NCI-H2029 treated with DMSO at 0.1 percent for 48 hours (cell line): ENCODE data around the gene DTD2.

ENCODE experiments used
- DNase-seq: peaks from one replicate; lab custom pipeline; 2025; lab: John Stamatoyannopoulos, UW

The DTD2 gene

DNA sequence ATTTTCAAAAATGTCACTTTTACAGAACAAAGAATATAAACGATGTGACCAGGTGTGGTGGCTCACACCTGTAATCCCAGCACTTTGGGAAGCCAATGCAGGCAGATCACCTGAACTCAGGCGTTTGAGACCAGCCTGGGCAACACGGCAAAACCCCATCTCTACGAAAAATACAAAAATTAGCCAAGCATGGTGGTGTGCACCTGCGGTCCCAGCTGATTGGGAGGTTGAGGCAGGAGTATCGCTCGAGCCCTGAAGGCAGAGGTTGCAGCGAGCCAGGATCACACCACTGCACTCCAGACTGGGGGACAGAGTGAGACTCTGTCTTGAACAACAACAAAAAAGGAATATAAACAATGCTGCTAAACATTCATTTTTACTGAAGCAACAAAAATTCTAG is 52.2 kb downstream of the DTD2 start:
- DNase-seq: no peak

DNA sequence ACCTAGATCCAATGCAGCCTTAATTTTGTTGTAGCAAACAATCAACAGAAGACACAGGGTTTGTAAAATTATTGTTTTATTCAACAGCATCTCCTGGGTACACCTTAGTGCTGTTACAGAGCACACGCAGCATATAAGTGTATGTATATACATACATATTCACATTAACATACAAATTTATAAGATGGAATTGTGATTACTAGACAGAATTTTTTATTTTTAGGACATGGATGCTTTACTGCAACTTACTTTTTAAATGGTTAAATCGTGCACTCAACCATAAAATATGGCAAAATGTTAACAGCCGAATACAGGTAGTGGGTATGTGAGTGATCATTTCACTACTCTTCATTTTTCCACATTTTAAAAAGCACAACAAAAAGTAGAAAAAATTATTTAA is 53.6 kb downstream of the DTD2 start:
- no peak for DNase-seq

DNA sequence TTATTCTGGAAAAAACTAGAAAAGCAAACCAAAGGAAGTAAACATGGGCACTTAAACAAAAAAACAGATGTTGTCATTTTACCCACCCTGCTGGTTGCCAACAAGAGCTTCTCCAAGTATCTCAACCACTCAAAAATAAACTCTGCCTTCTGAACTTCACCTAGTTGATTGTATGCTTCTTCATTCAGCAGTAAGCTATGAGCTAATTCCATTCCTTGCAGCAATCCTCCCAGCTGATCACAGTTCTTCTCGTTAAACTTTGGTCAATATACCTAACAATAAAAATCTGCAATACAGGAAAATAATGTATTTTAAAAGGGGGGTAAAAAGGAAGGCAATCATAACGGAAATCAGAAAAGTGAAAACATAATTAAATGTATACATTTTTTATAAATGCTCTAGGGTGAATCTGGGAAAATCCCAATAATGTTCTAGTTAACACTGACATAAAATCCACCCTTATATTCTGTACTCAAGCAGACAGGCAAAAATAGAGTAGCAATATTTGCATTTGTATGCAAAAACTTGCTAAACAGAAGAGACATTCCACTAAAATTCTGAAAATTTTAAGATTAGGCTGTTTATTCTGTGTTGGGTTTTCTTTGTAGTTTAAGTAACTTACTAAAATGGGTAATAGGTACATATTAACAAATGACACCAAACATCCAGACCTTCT is 54.4 kb downstream of the DTD2 start:
- no peak for DNase-seq

DNA sequence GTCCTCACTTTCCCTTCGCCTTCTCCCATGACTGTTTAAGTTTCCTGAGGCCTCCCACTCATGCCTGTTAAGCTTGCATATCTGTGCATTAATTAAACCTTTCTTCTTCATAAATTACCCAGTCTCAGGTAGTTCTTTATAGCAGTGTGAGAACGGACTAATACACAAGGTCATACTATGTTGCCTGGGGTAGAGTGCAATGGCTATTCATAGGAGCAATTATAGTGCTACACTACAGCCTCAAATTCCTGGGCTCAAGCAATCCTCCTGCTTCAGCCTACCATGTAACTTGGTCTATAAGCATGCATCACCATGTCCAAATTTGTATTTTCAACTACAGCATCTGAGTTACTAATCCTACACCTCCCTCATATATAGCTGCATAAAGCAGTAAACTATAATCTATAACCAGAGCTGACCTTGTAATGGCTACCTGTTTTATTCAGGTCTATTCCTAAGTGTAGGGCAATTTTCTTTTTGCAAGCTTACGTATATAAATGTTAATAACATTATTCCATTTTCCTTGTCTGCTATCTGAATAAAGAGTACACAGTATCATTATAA is 55.9 kb downstream of the DTD2 start:
- no peak for DNase-seq

DNA sequence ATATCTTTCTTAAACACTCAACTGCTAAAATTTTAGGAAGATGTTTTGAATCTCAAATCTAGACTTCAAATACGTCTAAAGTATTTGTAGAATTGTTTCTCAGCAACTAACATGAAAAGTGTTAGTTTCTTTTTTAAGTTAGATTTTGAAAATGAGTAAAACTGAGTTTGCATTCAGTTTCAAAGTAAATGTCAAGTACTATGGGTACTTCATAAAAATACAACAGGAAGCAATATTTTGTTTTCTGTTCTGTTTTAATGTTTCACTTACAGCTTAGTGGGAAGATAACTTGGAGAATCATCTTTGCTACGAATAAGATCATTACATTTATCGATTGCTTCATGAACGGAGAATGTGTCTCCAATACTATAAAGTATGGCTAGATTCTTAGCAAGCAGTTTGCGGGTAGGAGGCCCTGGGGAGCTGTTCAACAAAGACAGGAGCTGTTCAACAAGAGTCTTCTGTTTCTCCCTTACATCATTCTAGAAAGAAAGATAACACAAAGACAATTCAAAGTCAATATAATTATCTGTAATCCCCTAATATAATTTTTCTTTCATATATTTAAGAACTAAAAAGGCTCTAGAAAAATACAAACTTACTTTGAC is 57.2 kb downstream of the DTD2 start:
- no peak for DNase-seq
